ENCODE measurements around the gene C1QC. TPM values are rescaled to one million over a fixed set of nuclear protein-coding genes. Genes with fewer than 3 reads are reported as not detected.

The C1QC gene
- total and polyA plus RNA-seq, 2 of the 8 experiments (the other 6 are each of a cell fraction or from before 2014, with no cell fraction given): not detected

GRCh38 chr1:22662318-22662717, 18.9 kb downstream of the C1QC start (continued):
- TF ChIP-seq CHD7 (IDR thresholded peaks at IDR 0.05; ENCODE audit: insufficient replicate concordance, low read length) (no peak), RBBP5 (IDR thresholded peaks at IDR 0.05; ENCODE audit: borderline replicate concordance, low read depth, low read length) (no peak), KDM4A (IDR thresholded peaks at IDR 0.05; ENCODE audit: low read depth, low read length, severe bottlenecking) (no peak), CBX5 (IDR thresholded peaks at IDR 0.05; ENCODE audit: low read depth, low read length) (no peak), KDM1A (IDR thresholded peaks at IDR 0.05; ENCODE audit: borderline replicate concordance, low read length) (peak; percentile 51; the same call in 1 of the 2 replicates), TBP (IDR thresholded peaks at IDR 0.05; ENCODE audit: low read depth, low read length) (no peak), TCF12 (IDR thresholded peaks at IDR 0.05; ENCODE audit: low read depth, low read length) (no peak), RFX5 (IDR thresholded peaks at IDR 0.05; ENCODE audit: borderline replicate concordance, low read depth, low read length) (no peak), SIRT6 (IDR thresholded peaks at IDR 0.05; ENCODE audit: low read length) (no peak)

Data from H1 (cell line).